B cell (primary cell): Measurements from ENCODE around the gene KIAA0586. TPM values are rescaled to one million over a fixed set of nuclear protein-coding genes. Genes with fewer than 3 reads are reported as not detected.

ENCODE experiments used
- ATAC-seq: fragments of 200-7000 bp; cut with Tn5 transposase; one replicate; pipeline ENCODE4 v1.10.0; 2021; ENCODE audit warnings: low read depth, mild to moderate bottlenecking, moderate number of reproducible peaks, moderate library complexity
- CTCF ChIA-PET: fragments of 350-600 bp; sonication (Branson Sonifier 250); formaldehyde crosslinking; loops from one replicate; lab custom pipeline; 2021; ENCODE audit warnings: antibody characterized with exemption, inconsistent platforms; lab: Charles Lee
- POLR2A ChIA-PET: fragments of 350-600 bp; sonication (Branson Sonifier 250); formaldehyde crosslinking; loops from one replicate; lab custom pipeline; 2021; ENCODE audit warnings: antibody characterized with exemption; lab: Charles Lee
- DNase-seq: peaks from one replicate; pipeline ENCODE4 v3.0.0; 2013
- H2AFZ ChIP-seq: 2 replicates; pipeline ENCODE4 v1.6.1; 2012; ENCODE audit warnings: mild to moderate bottlenecking, low read depth, low read length; ENCODE audit not compliant: insufficient read depth, poor library complexity, severe bottlenecking
- H3K27ac ChIP-seq, 2 donors: 1 replicate in 1 of 2; 2 replicates in 1 of 2; pipeline ENCODE4 v1.5.1; 2012 to 2013; ENCODE audit warnings: low read length in 2 of 2, mild to moderate bottlenecking in 2 of 2, moderate library complexity in 1 of 2
- H3K27me3 ChIP-seq, 4 experiments: fragments of 200-600 bp in 1 of 4; sonication (generic) in 1 of 4; replicated peaks in 1 of 4; 1 replicate in 2 of 4; 2 replicates in 2 of 4; pipeline versions ENCODE4 v1.6.1 to v1.7.0; 2013 to 2016; ENCODE audit warnings: low read length in 3 of 4, mild to moderate bottlenecking in 2 of 4, mixed read lengths in 1 of 4, moderate library complexity in 1 of 4; ENCODE audit not compliant: insufficient read depth in 4 of 4, control insufficient read depth in 3 of 4; ENCODE audit errors: control extremely low read depth in 1 of 4
- H3K36me3 ChIP-seq, 2 experiments: replicated peaks in 1 of 2; 1 replicate in 1 of 2; 2 replicates in 1 of 2; pipeline versions ENCODE4 v1.6.1 to v1.7.1; 2013; ENCODE audit warnings: low read length in 1 of 2; ENCODE audit not compliant: insufficient read depth in 2 of 2, control insufficient read depth in 1 of 2; ENCODE audit errors: control extremely low read depth in 1 of 2, extremely low read depth in 1 of 2
- H3K4me1 ChIP-seq, 2 donors: fragments of 200-600 bp in 1 of 2; sonication (generic) in 1 of 2; 1 replicate in 1 of 2; 2 replicates in 1 of 2; pipeline versions ENCODE4 v1.5.1 to v1.6.1; 2013 to 2017; ENCODE audit warnings: low read length in 2 of 2; ENCODE audit not compliant: control insufficient read depth in 2 of 2, insufficient read depth in 2 of 2
- H3K4me2 ChIP-seq: replicated peaks from 2 replicates; pipeline ENCODE3; 2012; ENCODE audit warnings: mild to moderate bottlenecking, low read depth, low read length; ENCODE audit not compliant: poor library complexity, severe bottlenecking
- H3K4me3 ChIP-seq, 5 experiments: fragments of 200-600 bp in 1 of 5; sonication (generic) in 1 of 5; 1 replicate in 3 of 5; 2 replicates in 2 of 5; pipeline versions ENCODE4 v1.5.1 to v1.7.0; 2011 to 2016; ENCODE audit warnings: low read length in 4 of 5, mild to moderate bottlenecking in 4 of 5, low read depth in 2 of 5, control low read depth in 1 of 5, moderate library complexity in 1 of 5; ENCODE audit not compliant: insufficient read depth in 1 of 5; ENCODE audit errors: control extremely low read depth in 1 of 5, extremely low read depth in 1 of 5
- H3K79me2 ChIP-seq: fragments of 200-600 bp; sonication (generic); one replicate; pipeline ENCODE4 v1.6.0; 2016; ENCODE audit warnings: low read length; ENCODE audit not compliant: control insufficient read depth, insufficient read depth
- H3K9ac ChIP-seq: fragments of 200-600 bp; sonication (generic); 2 replicates; pipeline ENCODE4 v1.6.1; 2017; ENCODE audit warnings: mild to moderate bottlenecking, low read length, moderate library complexity
- H3K9me3 ChIP-seq, 3 donors: one replicate each; pipeline versions ENCODE4 v1.6.1 to v1.7.1; 2013; ENCODE audit warnings: low read length in 2 of 3; ENCODE audit not compliant: control insufficient read depth in 2 of 3, insufficient read depth in 1 of 3; ENCODE audit errors: control extremely low read depth in 1 of 3
- H4K20me1 ChIP-seq: 2 replicates; pipeline ENCODE4 v1.6.0; 2012; ENCODE audit warnings: mild to moderate bottlenecking, low read length; ENCODE audit not compliant: insufficient read depth, control insufficient read depth, poor library complexity, severe bottlenecking
- H3K27ac Mint-ChIP-seq: one replicate; pipeline ENCODE4 v1.8.0; 2021; ENCODE audit warnings: mixed read lengths
- H3K27me3 Mint-ChIP-seq: one replicate; pipeline ENCODE4 v1.8.0; 2021; ENCODE audit warnings: mixed read lengths
- H3K4me1 Mint-ChIP-seq: one replicate; pipeline ENCODE4 v1.8.0; 2021; ENCODE audit warnings: mixed read lengths
- H3K4me3 Mint-ChIP-seq: one replicate; pipeline ENCODE4 v1.8.0; 2021; ENCODE audit warnings: mixed read lengths
- H3K9me3 Mint-ChIP-seq: one replicate; pipeline ENCODE4 v1.8.0; 2022; ENCODE audit warnings: mixed read lengths; ENCODE audit not compliant: insufficient read depth
- EZH2 ChIP-seq: IDR thresholded peaks from 2 replicates; pipeline ENCODE4 v1.6.1; 2012; ENCODE audit warnings: borderline replicate concordance, low read depth, mild to moderate bottlenecking, moderate library complexity, low read length; ENCODE audit not compliant: insufficient read depth, poor library complexity, severe bottlenecking
- WGBS: methylation state at CpG from one replicate; pipeline ENCODE4 v1.1.5; 2013; ENCODE audit warnings: missing lambda C conversion rate; ENCODE audit not compliant: insufficient coverage; 5-methylcytosine and 5-hydroxymethylcytosine counted together
- intact Hi-C: fragments of 100-400 bp; cut with micrococcal nuclease; formaldehyde crosslinking; loops from one replicate; pipeline ENCODE4 v1.10.0; 2022
- polyA plus RNA-seq: library from polyadenylated mRNA; depleted of rRNA; stranded (reverse); fragments of >200 nt; gene quantifications from 2 replicates; pipeline ENCODE4 v1.2.3, GENCODE V29; 2012
- total RNA-seq, 2 donors: library from RNA; stranded (reverse); fragments of 120-200 nt in 1 of 2; gene quantifications; 1 replicate in 1 of 2; 2 replicates in 1 of 2; pipeline versions ENCODE4 v1.2.3 to v1.2.4, GENCODE V29; 2013 to 2022
- TF ChIP-seq, protein P1 (sequence below): fragments of 200-600 bp; IDR thresholded peaks from one replicate; pipeline ENCODE4 v1.8.0; 2022; ENCODE audit warnings: antibody characterized with exemption, mild to moderate bottlenecking

The KIAA0586 gene
- total and polyA plus RNA-seq, 2 donors (not counting 1 experiment from before 2014, with no cell fraction given): 12.2 to 27.5 TPM

DNA sequence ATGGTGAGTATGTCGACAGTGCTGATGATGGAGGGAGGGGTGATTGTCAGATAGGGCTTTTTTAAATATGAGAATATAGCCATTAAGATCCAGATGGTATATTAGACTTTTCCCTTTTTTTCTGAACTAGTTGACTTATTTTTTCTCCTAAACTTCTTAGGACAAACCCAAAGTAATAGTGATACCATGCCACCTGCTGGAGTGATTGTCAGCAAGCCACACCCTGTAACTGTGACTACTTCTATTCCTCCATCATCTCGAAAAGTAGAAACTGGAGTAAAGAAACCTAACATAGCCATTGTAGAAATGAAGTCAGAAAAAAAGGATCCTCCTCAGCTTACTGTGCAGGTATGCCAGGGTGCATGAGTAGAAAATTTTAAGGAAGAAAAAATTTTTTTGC lies 40.1 kb downstream of the KIAA0586 start:
- ATAC-seq: no peak
- Histone ChIP-seq H2AFZ (no peak overlapping the region), H3K36me3 (peaks cover 6 to 51% of the 10 kb centered on the region in 2 experiments), H3K27ac (no peak overlapping the region), H4K20me1 (no peaks in the 10 kb centered on the region), H3K9ac (no peak overlapping the region), H3K4me2 (no peak overlapping the region), H3K9me3 (no peaks in the 10 kb centered on the region), H3K4me3 (no peak overlapping the region), H3K79me2 (no peaks in the 10 kb centered on the region), H3K27me3 (no peaks in the 10 kb centered on the region), H3K4me1 (no peaks in the 10 kb centered on the region)
- Mint-ChIP-seq H3K27ac (no peak overlapping the region), H3K4me3 (no peak overlapping the region), H3K4me1 (no peaks in the 10 kb centered on the region), H3K27me3 (no peaks in the 10 kb centered on the region), H3K9me3 (no peaks in the 10 kb centered on the region)
- intact Hi-C loops: no loop called here
- ChIA-PET POLR2A (no interaction called here), CTCF (interaction anchor here (0.5 kb wide), 1 partner anchor 29 kb away, joined by 3 read pairs; no protein-coding TSS in a partner anchor)
- TF ChIP-seq EZH2: no peak
- no CpG with 5 or more reads among the region's 2 CpGs for WGBS
- no peak for DNase-seq

DNA sequence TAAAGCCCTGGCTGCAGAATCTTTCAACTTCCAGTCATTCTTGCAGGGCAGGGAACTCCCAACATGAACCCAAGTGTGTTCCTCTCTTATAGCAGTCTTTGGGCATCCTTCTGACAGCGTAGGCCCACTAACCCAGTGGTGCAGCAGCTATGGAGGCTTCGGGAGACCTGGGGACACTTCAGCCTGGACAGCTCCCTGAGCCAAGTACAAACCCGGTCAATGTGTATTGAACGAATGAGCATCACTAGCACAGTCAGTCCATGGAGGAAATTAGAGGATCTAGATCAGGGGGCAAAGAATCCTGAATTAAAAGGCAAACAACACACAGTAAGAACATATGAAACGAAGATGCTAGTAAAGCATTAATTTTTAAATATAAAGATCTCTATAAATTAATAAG lies 41.8 kb downstream of the KIAA0586 start:
- no peaks in the 10 kb centered on the region for H3K9me3 ChIP-seq
- Mint-ChIP-seq H3K27me3 (no peaks in the 10 kb centered on the region), H3K9me3 (no peaks in the 10 kb centered on the region), H3K4me3 (no peak overlapping the region), H3K27ac (no peak overlapping the region), H3K4me1 (no peaks in the 10 kb centered on the region)
- H3K4me2 ChIP-seq: no peak overlapping the region
- H3K27me3 ChIP-seq: no peaks in the 10 kb centered on the region
- no peak for ATAC-seq
- intact Hi-C loops: no loop called here
- TF ChIP-seq, protein P1, sequence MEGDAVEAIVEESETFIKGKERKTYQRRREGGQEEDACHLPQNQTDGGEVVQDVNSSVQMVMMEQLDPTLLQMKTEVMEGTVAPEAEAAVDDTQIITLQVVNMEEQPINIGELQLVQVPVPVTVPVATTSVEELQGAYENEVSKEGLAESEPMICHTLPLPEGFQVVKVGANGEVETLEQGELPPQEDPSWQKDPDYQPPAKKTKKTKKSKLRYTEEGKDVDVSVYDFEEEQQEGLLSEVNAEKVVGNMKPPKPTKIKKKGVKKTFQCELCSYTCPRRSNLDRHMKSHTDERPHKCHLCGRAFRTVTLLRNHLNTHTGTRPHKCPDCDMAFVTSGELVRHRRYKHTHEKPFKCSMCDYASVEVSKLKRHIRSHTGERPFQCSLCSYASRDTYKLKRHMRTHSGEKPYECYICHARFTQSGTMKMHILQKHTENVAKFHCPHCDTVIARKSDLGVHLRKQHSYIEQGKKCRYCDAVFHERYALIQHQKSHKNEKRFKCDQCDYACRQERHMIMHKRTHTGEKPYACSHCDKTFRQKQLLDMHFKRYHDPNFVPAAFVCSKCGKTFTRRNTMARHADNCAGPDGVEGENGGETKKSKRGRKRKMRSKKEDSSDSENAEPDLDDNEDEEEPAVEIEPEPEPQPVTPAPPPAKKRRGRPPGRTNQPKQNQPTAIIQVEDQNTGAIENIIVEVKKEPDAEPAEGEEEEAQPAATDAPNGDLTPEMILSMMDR: no peak
- no peak for TF ChIP-seq EZH2
- WGBS: 94% methylated on average over 2 of the region's 5 CpGs
- H3K4me3 ChIP-seq: no peak overlapping the region
- H2AFZ ChIP-seq: no peak overlapping the region
- no peak overlapping the region for H3K27ac ChIP-seq
- no peak overlapping the region for H3K9ac ChIP-seq
- no peaks in the 10 kb centered on the region for H4K20me1 ChIP-seq
- POLR2A ChIA-PET: no interaction called here
- DNase-seq: no peak
- no peaks in the 10 kb centered on the region for H3K79me2 ChIP-seq
- no peaks in the 10 kb centered on the region for H3K4me1 ChIP-seq
- H3K36me3 ChIP-seq: peaks cover 0 to 41% of the 10 kb centered on the region in 2 experiments
- CTCF ChIA-PET: no interaction called here
